Measurements from ENCODE around the gene PTPRE. TPM values are rescaled to one million over a fixed set of nuclear protein-coding genes. Genes with fewer than 3 reads are reported as not detected.

The PTPRE gene
- total RNA-seq, 1 experiment from 2014 or later, result 11.6 TPM

DNA sequence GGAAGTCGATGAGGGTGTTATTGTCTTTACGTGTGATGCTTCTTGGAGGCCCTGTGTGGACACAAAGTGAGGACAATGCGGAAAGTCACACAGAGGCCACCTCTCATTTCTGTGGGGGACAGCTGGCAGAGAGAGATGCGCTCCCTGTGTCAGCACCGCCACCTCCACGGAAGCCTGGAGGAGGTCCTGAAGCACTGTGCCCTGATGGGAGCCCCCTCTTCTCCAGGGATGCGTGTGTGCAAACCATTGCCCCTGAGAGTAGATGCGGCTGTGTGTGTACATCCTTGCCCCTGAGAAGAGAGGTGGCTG lies 2.0 kb downstream of the PTPRE start:
- no peak for DNase-seq (ENCODE audit: low spot score)
- TF ChIP-seq, protein P1, sequence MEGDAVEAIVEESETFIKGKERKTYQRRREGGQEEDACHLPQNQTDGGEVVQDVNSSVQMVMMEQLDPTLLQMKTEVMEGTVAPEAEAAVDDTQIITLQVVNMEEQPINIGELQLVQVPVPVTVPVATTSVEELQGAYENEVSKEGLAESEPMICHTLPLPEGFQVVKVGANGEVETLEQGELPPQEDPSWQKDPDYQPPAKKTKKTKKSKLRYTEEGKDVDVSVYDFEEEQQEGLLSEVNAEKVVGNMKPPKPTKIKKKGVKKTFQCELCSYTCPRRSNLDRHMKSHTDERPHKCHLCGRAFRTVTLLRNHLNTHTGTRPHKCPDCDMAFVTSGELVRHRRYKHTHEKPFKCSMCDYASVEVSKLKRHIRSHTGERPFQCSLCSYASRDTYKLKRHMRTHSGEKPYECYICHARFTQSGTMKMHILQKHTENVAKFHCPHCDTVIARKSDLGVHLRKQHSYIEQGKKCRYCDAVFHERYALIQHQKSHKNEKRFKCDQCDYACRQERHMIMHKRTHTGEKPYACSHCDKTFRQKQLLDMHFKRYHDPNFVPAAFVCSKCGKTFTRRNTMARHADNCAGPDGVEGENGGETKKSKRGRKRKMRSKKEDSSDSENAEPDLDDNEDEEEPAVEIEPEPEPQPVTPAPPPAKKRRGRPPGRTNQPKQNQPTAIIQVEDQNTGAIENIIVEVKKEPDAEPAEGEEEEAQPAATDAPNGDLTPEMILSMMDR (conservative IDR thresholded peaks at IDR 0.05; ENCODE audit: low read depth, low read length), result no peak
- no peak for TF ChIP-seq EZH2 (IDR thresholded peaks at IDR 0.05; ENCODE audit: borderline replicate concordance, low read depth, low read length, poor library complexity, severe bottlenecking)
- Histone ChIP-seq H3K27ac (ENCODE audit: low read depth, low read length, poor library complexity, severe bottlenecking) (no peak overlapping the region), H3K4me3 (ENCODE audit: low read depth, low read length, poor library complexity, severe bottlenecking) (no peak overlapping the region), H3K36me3 (ENCODE audit: insufficient read depth, low read length, poor library complexity, severe bottlenecking) (no peaks in the 10 kb centered on the region), H3K4me1 (ENCODE audit: insufficient read depth, low read length, poor library complexity, severe bottlenecking) (no peaks in the 10 kb centered on the region), H3K9me3 (ENCODE audit: low read depth, low read length, poor library complexity, severe bottlenecking) (no peaks in the 10 kb centered on the region), H3K27me3 (replicated peaks; ENCODE audit: insufficient read depth, low read depth, low read length, poor library complexity) (peaks cover 7% of the 10 kb centered on the region)
- intact Hi-C loops (cut with micrococcal nuclease; ENCODE audit: unreplicated experiment), result no loop called here
- no TSS peak for BruUV-seq (replicated peaks)
- POLR2A ChIA-PET (ENCODE audit: low non-redundant PET), result no interaction called here
- CTCF ChIA-PET, result no interaction called here

DNA sequence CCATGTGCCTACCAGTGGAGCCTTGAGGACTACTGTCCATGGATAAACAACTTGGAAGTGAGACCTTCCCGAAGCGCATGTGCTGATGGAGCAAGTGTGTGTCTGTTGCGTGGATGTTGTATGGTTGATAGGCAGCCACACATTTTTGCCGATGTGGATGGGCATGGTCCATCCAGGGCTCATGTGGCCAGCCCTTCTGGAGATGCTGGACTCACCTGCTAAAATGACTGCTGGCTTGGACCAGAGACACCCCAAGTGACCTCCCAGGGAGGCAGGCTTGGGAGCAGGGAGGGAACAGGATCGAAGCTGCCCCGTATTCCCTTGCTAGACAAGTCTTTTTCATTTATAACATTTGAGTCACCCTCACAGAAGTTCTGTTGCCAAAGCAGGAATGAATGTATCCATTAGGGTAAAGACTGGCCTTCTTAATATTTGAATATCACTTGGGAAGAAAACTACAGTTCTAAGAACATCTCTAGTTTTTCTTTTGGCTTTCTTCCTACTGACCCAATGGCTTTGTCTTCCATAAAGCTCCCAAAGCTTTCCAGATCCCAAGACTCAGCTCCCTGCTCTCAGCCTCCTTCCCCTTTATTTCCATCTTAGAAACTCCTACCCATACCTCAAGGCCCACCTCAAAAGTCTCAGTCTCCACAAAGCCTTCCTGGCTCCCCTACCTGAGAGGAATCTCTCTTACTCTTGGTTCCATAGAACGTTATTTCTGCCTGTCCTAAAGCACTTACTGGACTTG lies 3.0 kb downstream of the PTPRE start:
- Histone ChIP-seq H3K9me3 (ENCODE audit: low read depth, low read length, poor library complexity, severe bottlenecking) (no peaks in the 10 kb centered on the region), H3K27ac (ENCODE audit: low read depth, low read length, poor library complexity, severe bottlenecking) (no peak overlapping the region), H3K27me3 (replicated peaks; ENCODE audit: insufficient read depth, low read depth, low read length, poor library complexity) (peaks cover 7% of the 10 kb centered on the region), H3K4me1 (ENCODE audit: insufficient read depth, low read length, poor library complexity, severe bottlenecking) (no peaks in the 10 kb centered on the region), H3K36me3 (ENCODE audit: insufficient read depth, low read length, poor library complexity, severe bottlenecking) (no peaks in the 10 kb centered on the region), H3K4me3 (ENCODE audit: low read depth, low read length, poor library complexity, severe bottlenecking) (no peak overlapping the region)
- TF ChIP-seq EZH2 (IDR thresholded peaks at IDR 0.05; ENCODE audit: borderline replicate concordance, low read depth, low read length, poor library complexity, severe bottlenecking), result no peak
- TF ChIP-seq, protein P1 (conservative IDR thresholded peaks at IDR 0.05; ENCODE audit: low read depth, low read length), result no peak
- intact Hi-C loops (cut with micrococcal nuclease; ENCODE audit: unreplicated experiment), result no loop called here
- DNase-seq (ENCODE audit: low spot score), result no peak
- ChIA-PET CTCF (no interaction called here), POLR2A (ENCODE audit: low non-redundant PET) (no interaction called here)
- BruUV-seq (replicated peaks), result no TSS peak

DNA sequence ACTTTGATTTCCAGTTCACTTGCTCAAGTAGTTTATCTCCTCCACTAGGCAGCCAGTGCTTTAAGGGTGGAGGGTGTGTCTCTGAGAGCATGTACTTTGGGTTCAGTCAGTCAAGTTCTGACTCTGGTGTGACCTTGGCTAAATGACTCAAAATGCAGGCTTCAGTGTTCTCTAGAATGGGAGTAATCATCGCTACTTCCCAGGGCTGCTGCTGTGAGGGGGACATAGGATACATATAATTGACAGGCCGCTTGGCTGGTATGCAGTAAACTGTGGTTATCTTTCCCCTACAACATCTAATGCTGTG lies 3.5 kb downstream of the PTPRE start:
- no peak for DNase-seq (ENCODE audit: low spot score)
- Histone ChIP-seq H3K4me3 (ENCODE audit: low read depth, low read length, poor library complexity, severe bottlenecking) (no peak overlapping the region), H3K9me3 (ENCODE audit: low read depth, low read length, poor library complexity, severe bottlenecking) (no peaks in the 10 kb centered on the region), H3K36me3 (ENCODE audit: insufficient read depth, low read length, poor library complexity, severe bottlenecking) (no peaks in the 10 kb centered on the region), H3K27ac (ENCODE audit: low read depth, low read length, poor library complexity, severe bottlenecking) (no peak overlapping the region), H3K4me1 (ENCODE audit: insufficient read depth, low read length, poor library complexity, severe bottlenecking) (no peaks in the 10 kb centered on the region), H3K27me3 (replicated peaks; ENCODE audit: insufficient read depth, low read depth, low read length, poor library complexity) (peaks cover 7% of the 10 kb centered on the region)
- no peak for TF ChIP-seq EZH2 (IDR thresholded peaks at IDR 0.05; ENCODE audit: borderline replicate concordance, low read depth, low read length, poor library complexity, severe bottlenecking)
- intact Hi-C loops (cut with micrococcal nuclease; ENCODE audit: unreplicated experiment), result no loop called here
- POLR2A ChIA-PET (ENCODE audit: low non-redundant PET), result no interaction called here
- no TSS peak for BruUV-seq (replicated peaks)
- CTCF ChIA-PET, result no interaction called here

DNA sequence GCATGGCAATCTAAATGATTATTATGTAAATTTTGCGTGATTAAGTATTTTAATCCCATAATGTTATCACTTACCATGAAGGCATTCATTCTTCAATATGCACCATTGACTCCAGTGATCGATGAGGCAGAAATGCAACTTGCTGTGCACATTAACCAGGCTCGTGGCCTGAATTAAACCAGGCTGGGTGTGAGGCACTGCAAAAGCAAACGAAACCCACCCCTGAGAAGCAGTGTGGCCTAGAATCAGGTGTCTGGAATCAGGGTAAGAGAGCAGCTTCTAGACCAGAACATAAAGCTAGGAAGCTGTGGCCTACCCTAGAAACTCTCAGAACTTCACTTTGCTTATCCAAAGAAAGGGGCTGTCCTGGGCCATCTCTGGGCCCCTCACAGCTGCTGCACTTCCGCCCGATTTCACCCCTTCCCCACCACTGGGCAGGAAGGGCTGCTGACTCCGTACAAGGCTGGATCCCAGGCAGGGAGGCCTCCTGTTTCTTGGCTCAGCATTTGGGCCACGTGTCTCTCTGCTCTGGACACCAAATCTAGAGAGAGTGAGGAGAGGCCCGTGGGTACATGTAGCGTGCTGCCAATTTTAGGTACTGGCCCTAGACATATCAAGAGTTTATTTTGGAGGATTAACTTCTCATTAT lies 4.4 kb downstream of the PTPRE start:
- BruUV-seq (replicated peaks), result no TSS peak
- POLR2A ChIA-PET (ENCODE audit: low non-redundant PET), result no interaction called here
- Histone ChIP-seq H3K4me1 (ENCODE audit: insufficient read depth, low read length, poor library complexity, severe bottlenecking) (no peaks in the 10 kb centered on the region), H3K27ac (ENCODE audit: low read depth, low read length, poor library complexity, severe bottlenecking) (no peak overlapping the region), H3K4me3 (ENCODE audit: low read depth, low read length, poor library complexity, severe bottlenecking) (no peak overlapping the region), H3K36me3 (ENCODE audit: insufficient read depth, low read length, poor library complexity, severe bottlenecking) (no peaks in the 10 kb centered on the region), H3K27me3 (replicated peaks; ENCODE audit: insufficient read depth, low read depth, low read length, poor library complexity) (peaks cover 7% of the 10 kb centered on the region), H3K9me3 (ENCODE audit: low read depth, low read length, poor library complexity, severe bottlenecking) (no peaks in the 10 kb centered on the region)
- intact Hi-C loops (cut with micrococcal nuclease; ENCODE audit: unreplicated experiment), result no loop called here
- CTCF ChIA-PET, result no interaction called here
- TF ChIP-seq EZH2 (IDR thresholded peaks at IDR 0.05; ENCODE audit: borderline replicate concordance, low read depth, low read length, poor library complexity, severe bottlenecking), result no peak
- TF ChIP-seq, protein P1 (conservative IDR thresholded peaks at IDR 0.05; ENCODE audit: low read depth, low read length), result no peak
- DNase-seq (ENCODE audit: low spot score), result no peak

All from A673 (cell line).